GM19463 (cell line): ENCODE measurements around the gene EHBP1.
A peak's percentile ranks its signal among the peaks of the same experiment; 100 is the strongest.

Experiments
- ATAC-seq: cut with Tn5 transposase; IDR thresholded peaks from one replicate; pipeline ENCODE4 v1.9.1; 2021; ENCODE audit warnings: mild to moderate bottlenecking, moderate library complexity; ENCODE audit not compliant: unreplicated experiment

EHBP1 gene

GRCh38 chr2:62871506-62871905 is 166.0 kb downstream of the EHBP1 start:
- ATAC-seq = no peak

- no peak for ATAC-seq
Measured at GRCh38 chr2:62873603-62874002, 168.1 kb downstream of the EHBP1 start.

DNA sequence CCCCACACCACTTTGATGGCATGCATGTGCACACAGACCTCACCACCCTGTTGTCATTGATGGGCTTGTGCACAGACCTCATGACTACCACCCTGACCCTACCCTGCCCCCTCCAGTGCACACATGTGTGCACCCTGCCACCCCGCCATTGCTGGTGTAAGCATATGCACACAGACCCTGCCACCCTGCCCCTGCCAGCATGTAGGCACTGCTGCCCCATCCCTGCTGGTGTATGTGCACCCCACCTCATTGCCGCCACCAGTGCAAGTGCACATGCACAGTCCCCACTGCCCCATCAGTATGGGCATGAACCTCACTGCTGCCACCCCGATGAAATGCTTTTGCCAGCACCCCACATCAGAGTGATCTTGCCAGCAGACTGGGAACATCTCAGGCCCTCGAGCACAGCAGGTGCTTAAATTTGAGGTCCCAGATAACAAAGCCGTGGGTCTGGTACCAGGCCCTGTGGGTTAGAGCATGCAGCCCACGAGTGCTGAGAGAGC is 169.4 kb downstream of the EHBP1 start:
- ATAC-seq = no peak

DNA sequence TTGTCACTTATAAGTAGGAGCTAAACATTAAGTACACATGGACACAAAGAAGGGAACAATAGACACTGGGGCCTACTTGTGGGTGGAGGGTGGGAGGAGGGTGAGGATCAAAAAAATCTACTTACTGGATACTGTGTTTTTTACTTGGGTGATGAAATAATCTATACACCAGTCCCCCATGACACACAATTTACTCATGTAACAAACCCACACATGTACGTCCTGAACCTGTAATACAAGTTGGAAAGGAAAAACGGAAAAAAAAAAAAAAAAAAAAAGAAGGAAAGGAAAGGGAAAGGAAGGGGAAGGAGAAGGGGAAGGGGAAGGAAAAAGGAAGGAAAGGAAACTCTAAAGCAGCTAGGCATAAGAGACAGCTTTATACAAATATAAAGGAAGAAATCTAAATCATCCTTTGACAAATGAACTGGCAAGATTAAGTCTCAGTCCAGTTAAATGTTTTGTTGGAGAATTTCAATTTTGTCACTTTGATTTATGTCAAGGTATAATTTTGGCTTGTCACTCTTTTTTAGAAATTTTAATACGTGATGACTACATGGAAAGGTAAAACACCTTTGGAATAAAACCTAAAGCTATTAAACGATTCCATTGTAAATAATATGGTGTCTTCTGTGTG is 175.8 kb downstream of the EHBP1 start:
- ATAC-seq = no peak

DNA sequence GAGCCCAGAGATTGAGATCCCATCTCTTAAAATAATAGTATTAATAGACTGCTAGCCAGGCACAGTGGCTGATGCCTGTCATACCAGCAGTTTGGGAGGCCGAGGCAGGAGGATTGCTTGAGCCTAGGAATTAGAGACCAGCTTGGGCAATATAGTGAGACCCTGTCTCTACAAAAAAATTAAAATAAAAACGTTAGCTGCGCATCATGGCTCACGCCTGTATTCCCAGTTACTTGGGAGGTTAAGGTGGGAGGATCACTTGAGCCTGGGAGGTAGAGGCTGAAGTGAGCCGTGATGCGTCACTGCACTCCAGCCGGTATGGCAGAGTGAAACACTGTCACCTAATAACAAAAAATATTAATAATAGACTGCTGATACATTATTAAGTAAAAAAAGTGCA is 178.1 kb downstream of the EHBP1 start:
- no peak for ATAC-seq

DNA sequence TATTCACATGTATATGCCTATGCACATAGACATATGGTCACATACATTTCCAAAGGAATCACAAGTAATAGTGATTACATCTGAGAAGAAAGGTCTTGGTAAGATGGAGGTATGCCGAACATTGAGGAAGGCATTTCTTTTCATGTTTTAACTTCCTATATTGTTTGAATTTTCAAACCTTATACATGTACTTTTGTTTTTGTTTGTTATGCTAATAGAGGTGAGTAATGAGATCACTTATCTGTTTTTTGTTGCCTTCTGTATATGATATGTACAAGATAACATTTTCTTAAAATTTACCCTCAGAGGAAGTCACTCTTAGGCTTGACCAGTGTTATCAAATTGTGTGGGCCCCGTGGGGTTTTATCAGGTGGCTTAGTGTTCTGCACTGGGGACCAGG is 178.6 kb downstream of the EHBP1 start:
- ATAC-seq = no peak

DNA sequence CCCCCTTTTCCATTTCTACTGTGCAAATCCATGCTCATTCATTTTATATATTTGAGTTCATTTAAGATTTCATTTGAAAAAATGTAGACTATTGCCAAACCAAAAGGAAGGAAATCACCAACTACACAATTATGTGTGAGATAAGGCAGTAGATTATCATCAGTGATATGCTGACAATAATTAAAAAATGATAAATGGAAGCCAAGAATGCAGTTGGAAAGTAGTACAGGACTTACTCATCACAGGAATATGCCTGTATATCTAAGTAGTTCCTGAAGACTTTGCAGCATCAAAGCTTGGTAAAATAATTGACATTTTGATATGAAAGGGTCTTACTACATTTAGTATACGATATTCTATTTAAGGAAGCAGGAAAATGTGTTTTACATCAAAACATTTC is 179.0 kb downstream of the EHBP1 start:
- ATAC-seq = no peak

GRCh38 chr2:62894966-62895631 is 189.6 kb downstream of the EHBP1 start:
- no peak for ATAC-seq

DNA sequence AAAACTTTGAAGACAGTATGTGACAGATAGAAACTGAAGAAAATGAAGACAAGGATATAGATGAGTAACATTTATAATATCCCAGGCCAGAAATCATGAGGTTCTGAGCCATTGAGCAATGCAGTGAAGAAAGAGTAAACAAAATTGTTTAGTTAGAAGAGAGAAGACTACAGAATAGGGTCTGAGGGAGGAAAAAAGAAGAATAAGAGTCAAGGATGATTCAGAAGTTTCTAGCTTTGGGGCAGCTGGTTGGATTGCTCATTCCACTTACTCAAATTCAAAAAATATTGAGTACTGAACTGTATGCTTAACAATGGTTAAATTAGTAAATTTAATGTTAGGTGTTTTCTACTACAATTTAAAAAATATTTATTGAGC is 190.1 kb downstream of the EHBP1 start:
- ATAC-seq = no peak

DNA sequence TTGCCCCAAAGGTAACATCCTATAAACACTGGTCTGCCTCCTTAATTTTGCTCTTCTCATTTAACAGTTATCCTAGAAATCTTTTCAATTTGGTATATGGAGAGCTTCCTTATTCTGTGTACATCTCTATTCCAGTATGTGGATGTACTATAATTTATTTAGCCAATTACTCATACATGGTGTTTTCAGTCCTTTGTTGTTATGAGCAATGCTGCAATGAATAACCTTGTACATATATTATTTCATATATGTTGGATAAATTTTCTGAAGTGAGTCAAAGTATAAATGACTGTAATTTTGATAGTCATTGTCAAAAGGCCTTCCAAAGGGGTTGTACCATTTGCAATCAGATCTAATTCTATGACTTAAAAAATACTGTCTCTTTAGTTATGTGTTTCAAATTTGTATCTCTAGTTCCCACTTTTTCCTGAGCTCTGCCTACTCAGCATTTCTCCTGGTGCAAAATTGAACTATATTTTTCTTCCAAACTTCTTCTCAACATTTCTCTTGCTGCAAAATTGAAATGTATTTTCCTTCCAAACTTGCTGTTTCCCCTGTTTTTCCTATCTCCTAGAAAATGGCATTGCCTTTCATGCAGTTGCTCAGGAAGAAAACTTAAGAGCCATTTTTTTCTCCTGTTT is 191.8 kb downstream of the EHBP1 start:
- no peak for ATAC-seq

GRCh38 chr2:62904344-62904743 is 198.8 kb downstream of the EHBP1 start:
- no peak for ATAC-seq

GRCh38 chr2:62908145-62908544 is 202.6 kb downstream of the EHBP1 start:
- ATAC-seq = no peak

- ATAC-seq = no peak
Measured at GRCh38 chr2:62913311-62913710, 207.8 kb downstream of the EHBP1 start.

DNA sequence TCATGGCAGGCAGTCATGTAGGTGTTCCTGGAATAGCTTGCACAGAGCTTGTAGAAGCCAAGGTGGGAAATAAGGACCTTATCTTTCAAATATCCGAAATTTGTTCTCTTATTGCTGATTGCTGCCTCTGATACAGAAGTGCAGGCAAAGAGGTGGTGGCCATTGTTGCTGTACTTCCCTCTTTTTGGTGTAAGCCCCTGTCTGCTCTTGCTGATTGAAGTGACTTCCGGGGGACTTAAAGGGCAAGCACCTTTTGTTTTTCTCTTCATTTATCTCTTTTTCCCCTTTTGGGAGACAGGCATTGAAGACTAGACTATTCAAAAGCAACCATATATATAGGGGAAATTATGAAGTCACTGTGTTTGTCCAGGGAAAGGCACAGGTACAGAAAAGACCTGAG is 213.5 kb downstream of the EHBP1 start:
- ATAC-seq = no peak

DNA sequence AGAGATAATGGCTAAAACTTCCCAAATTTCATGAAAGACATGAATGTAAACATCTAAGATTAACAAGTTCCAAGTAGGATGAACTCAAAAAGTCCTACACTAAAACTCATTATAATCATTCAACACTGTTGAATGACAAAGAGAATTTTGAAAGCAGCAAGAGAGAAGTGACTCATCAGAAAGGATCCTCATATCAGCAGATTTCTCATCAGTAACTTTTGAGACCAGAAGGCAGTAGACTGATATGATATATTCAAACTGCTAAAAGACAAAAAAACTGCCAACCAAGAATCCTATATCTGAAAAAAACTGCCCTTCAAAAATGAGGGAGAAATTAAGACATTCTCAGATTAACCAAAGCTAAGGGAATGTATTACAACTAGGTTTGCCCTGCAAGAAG is 214.6 kb downstream of the EHBP1 start:
- no peak for ATAC-seq

DNA sequence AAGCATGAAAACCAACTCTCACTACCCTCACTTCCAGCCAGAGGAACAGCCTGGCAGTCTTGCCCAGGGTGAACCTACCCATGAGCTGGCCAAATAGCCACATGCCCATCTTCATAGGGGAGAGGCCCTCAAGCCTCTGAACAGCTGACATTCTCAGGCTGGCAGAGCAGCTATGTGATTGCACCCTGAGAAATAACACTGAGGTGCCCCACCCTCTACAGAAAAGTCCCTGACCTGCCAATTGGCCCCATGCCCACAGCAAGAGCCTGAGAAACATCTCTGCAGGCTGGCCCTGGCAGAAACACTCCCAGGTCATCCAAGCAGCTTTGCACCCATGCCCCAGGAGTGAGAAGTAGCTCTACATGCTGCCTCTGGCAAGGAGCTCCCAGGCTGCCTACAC is 217.7 kb downstream of the EHBP1 start:
- ATAC-seq = no peak

DNA sequence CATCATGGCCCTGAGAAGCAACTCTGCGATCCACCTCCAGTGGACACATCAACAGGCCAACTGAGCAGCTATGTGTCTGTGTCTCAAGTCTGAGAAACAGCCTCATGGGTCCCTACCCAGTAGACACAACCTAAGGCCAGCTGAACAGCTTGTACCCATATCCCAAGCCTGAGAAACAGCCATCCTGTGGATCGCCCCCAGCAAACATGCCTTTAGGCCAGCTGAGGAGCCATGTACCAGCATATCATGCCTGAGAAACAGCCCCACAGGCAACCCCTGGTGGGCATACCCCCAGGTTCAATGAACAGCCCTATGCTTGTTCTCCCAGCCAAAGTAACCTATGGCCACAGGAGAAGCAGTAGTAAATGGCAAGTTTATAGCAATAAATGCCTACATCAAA is 218.4 kb downstream of the EHBP1 start:
- ATAC-seq = no peak

DNA sequence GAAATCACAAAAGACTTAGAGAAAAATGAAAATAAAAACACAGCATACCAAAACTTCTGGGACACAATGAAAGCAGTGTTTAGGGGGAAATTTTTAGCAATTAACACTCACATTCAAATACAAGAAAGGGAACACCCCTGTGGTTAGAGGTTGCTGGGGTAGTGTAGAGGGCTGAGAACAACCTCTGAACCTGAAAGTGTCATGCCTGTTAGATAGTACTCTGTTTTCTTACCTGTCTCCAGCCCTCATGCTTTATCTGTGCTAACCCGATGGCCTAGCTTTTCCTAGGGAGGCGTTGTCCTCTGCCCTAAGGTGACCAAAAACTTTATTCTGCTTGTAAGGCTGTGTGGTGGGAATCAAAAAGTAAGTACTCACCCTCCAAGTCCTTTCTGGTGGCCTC is 222.5 kb downstream of the EHBP1 start:
- ATAC-seq = peak; percentile 89

DNA sequence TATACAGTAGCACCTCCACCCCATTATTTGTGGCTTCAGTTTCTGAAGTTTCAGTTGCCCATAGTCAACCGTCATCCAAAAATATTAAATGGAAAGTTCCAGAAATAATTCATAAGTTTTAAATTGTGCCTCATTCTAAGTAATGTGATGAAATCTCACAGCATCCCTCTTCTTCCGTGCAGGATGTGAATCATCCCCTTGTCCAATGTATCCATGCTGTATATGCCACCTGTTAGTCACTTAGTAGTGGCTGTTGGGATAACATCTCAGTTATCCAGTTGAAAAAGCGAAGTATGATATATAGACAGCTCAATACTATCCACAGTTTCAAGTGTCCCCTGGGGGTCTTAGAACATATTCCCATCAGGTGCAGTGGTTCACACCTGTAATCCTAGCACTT is 226.0 kb downstream of the EHBP1 start:
- no peak for ATAC-seq

DNA sequence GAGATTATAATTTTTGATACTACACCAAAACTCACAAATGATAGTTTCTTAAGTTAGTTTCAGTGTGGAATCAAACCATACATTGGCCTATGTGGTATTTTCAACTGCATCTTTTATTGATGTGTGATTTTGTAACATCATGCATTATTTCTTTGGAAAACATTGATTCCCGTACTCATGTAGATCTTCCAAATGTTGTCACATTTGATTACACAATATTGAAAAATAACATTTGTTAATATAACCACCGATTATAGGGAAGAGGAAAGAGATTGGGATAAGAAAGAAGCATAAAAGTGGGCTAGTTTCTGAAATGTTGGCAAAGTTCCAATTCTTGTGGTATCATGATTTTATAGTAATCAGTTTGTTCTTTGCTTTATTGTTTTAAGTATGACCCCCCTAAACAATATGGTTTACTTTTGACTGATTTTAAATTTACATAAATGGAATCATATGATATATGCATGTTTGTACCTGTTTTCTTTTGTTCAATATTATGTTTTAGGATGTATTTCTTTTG is 227.9 kb downstream of the EHBP1 start:
- no peak for ATAC-seq

DNA sequence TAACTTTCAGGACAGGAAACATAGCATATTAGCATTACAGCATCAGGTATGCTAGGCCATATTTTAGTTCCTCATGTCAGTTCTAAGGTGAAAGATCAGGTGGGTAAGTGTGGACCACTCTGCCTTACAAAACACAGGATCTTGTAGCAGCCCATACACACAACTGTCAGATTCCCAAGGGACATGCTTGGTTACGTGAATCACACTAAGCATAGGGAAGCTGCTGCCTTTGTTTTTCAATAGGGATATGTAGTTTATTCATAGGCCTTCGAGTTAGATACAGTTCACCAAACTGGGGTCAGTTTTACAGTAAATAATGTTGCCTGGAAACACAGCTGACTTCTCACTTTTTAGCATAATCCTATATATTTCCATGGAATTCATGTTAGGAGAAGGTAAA is 229.0 kb downstream of the EHBP1 start:
- no peak for ATAC-seq

DNA sequence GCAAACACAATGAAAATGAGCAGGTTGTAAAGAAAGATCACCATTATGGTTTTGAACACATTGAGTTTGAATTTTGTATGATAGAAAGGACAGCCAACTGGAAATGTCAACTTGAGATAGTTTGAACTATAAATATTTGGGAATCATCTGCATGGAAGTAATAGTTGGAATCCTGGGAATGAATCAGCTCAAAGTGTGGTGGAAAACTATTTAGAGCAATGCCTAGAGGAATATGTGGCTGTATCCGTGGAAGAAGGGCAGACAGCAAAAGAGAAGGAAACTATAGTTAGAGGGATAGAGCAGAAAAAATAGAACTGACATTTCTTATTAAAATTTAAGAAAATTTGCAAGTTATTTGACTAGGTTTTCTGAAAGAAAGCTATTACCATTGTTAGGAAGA is 232.6 kb downstream of the EHBP1 start:
- no peak for ATAC-seq
